Neural crest cell (in vitro differentiated cells): ENCODE data around the gene SLC19A1. TPM values are rescaled to one million over a fixed set of nuclear protein-coding genes. Genes with fewer than 3 reads are reported as not detected.

ENCODE experiments used
- DNase-seq: peaks from one replicate; pipeline ENCODE4 v3.0.0; 2021; ENCODE audit warnings: low read depth, mixed read lengths, low spot score
- H3K27ac Mint-ChIP-seq: one replicate; pipeline ENCODE4 v1.8.0; 2021; ENCODE audit warnings: mild to moderate bottlenecking, mixed read lengths; ENCODE audit not compliant: unreplicated experiment
- H3K27me3 Mint-ChIP-seq: 2 replicates; pipeline ENCODE4 v1.8.0; 2021; ENCODE audit warnings: low read depth, mild to moderate bottlenecking, mixed read lengths
- H3K36me3 Mint-ChIP-seq: 2 replicates; pipeline ENCODE4 v1.8.0; 2021; ENCODE audit warnings: low read depth, mild to moderate bottlenecking, mixed read lengths
- H3K4me1 Mint-ChIP-seq: 2 replicates; pipeline ENCODE4 v1.8.0; 2021; ENCODE audit warnings: mixed read lengths
- H3K4me3 Mint-ChIP-seq: one replicate; pipeline ENCODE4 v1.8.0; 2021; ENCODE audit warnings: mild to moderate bottlenecking, mixed read lengths
- H3K9me3 Mint-ChIP-seq: 2 replicates; pipeline ENCODE4 v1.8.0; 2021; ENCODE audit warnings: mixed read lengths
- CTCF ChIP-seq: fragments of 200-600 bp; sonication (generic); conservative IDR thresholded peaks from 2 replicates; pipeline ENCODE4 v1.5.0; 2021; ENCODE audit warnings: antibody characterized with exemption, mild to moderate bottlenecking
- total RNA-seq: library from RNA; stranded (reverse); gene quantifications from 2 replicates; pipeline ENCODE4 v1.2.1, GENCODE V29; 2021

The SLC19A1 gene
- total RNA-seq, 1 donor from 2014 or later, result 35.1 TPM

DNA sequence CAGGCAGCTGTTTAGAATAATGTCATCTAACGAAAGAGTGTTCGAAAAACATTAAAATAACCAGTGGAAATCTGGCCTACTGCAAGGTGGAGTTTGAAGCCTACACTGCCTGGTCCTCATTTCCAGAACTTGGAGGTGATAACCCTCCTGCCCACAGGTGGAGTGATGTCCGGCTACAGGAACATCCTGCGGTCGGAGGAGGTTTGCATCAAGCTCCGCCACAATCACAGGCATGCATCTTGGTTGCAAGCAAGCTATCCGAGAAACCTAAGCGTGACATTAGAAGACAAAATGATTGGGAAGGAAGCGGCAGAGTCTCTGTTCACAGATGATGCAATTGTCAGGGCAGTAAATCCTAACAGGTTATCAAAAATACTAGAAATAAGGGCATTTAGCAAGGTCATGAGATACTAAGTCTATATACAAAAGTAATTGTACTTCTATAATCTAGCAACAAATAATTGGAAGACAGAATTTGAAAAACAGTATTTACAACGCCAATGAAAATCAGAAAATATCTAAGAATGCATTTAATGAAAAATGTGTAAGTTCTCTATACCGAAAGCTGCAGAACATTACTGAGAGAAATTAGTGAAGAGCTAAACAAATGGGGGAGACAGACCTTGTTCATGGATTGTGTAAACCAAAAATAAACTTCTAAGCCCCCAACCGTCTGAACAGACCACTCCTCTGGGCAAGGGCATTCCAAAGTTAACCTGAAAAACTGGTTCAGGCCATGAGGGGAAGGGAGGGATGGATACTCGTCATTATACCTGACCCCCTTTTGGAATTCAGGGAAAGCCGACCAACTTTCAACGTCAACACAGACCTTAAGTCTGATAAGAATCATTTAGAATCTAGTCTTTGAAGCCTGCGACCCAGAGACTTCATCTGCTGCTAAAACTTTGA, 4.7 kb upstream of the SLC19A1 start:
- peaks cover 14% of the 10 kb centered on the region for H3K4me1 Mint-ChIP-seq
- no peaks in the 10 kb centered on the region for H3K36me3 Mint-ChIP-seq
- H3K4me3 Mint-ChIP-seq, result peak overlapping the region; percentile 29
- no peak overlapping the region for H3K27ac Mint-ChIP-seq
- no peak for TF ChIP-seq CTCF
- no peaks in the 10 kb centered on the region for H3K9me3 Mint-ChIP-seq
- DNase-seq, result no peak
- H3K27me3 Mint-ChIP-seq, result peaks cover 5% of the 10 kb centered on the region

DNA sequence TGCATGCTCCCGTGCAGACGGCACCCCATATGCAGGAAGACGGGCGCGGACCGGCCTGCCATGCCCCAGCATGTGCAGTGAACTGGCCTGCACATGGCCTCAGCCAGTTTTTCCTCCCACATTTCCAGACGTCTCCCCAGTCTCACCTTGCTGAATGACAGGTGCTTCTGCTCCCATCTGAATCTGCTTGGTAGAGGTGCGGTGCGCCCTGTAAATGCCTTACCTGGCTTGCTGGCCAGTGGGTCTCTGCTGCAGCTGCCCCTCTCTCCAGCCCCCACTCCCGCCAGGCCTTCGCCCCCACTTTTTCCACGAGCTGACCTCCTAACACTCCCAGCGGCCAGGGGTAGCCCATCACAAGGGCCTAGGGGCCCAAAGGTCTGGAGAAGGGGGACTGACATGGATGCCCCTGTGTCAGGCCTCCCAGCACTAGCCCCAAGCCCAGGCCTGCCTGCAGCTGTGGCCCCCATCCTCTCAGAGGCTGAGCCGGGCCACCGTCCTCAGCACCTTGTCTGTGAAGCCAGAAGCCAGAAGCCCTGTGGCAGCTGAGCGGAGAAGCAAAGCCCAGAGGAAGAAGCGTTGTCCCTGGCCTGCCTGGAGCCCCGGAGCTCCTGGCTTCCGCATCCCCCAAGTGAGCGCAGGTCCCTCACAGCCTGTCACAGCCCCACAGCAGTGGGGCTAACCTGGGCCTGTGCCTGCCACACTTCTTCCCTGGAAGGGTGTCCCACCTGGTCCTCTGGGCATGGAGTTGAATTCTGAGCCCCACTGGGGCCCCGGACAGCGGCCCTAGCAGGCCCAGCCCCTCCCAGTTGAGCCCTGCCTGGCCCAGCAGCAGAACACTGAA, 3.7 kb upstream of the SLC19A1 start:
- DNase-seq, result no peak
- H3K36me3 Mint-ChIP-seq, result no peaks in the 10 kb centered on the region
- H3K4me1 Mint-ChIP-seq, result peaks cover 11% of the 10 kb centered on the region
- no peak for TF ChIP-seq CTCF
- peaks cover 5% of the 10 kb centered on the region for H3K27me3 Mint-ChIP-seq
- H3K27ac Mint-ChIP-seq, result no peak overlapping the region
- H3K4me3 Mint-ChIP-seq, result peak overlapping the region; percentile 21
- H3K9me3 Mint-ChIP-seq, result no peaks in the 10 kb centered on the region

GRCh38 chr21:45545236-45545570, 3.0 kb upstream of the SLC19A1 start:
- peaks cover 11% of the 10 kb centered on the region for H3K4me1 Mint-ChIP-seq
- H3K27ac Mint-ChIP-seq, result no peak overlapping the region
- no peaks in the 10 kb centered on the region for H3K36me3 Mint-ChIP-seq
- peak overlapping the region; percentile 21 for H3K4me3 Mint-ChIP-seq
- no peak for DNase-seq
- H3K9me3 Mint-ChIP-seq, result no peaks in the 10 kb centered on the region
- no peak for TF ChIP-seq CTCF
- peaks cover 5% of the 10 kb centered on the region for H3K27me3 Mint-ChIP-seq

DNA sequence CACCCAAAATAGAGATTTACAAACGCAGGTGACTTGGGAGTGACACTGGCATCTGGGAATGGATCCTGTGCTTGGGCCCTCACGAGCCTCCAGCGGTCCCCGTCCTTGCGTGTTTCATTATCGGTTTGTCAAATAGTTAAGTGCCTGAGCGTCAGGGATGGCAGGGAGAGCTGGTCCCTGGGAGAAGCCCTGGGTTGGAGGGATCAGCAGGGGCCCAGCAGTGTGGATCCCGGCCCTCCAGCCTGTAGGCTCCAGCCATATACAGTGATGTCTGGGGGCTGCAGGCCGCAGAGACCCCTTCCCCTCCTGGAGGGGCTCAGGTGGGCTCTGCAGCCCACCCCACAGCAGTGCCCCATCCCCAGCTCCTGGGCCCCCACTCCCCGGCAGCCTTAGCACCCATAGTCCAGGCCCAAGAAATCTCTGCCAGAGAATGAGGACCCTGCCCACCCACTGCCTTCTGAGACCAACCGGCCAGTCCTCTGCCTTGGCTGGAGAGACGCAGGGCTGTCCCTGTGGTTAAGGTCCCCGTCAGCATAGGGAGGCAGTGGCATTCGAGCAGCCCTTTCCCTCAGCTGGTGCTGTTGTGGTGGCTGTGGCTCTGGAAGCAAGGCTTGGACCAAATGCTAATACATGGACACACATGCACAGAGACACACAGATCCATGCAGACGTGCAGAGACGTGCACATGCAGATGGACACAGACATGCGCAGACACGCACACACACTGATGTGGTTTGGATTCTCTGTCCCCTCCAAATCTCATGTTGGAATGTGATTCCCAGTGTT, 2.4 kb upstream of the SLC19A1 start:
- no peak for DNase-seq
- H3K36me3 Mint-ChIP-seq, result no peaks in the 10 kb centered on the region
- no peaks in the 10 kb centered on the region for H3K9me3 Mint-ChIP-seq
- H3K4me3 Mint-ChIP-seq, result peak overlapping the region; percentile 64
- TF ChIP-seq CTCF, result no peak
- no peak overlapping the region for H3K27ac Mint-ChIP-seq
- H3K27me3 Mint-ChIP-seq, result peaks cover 5% of the 10 kb centered on the region
- peaks cover 11% of the 10 kb centered on the region for H3K4me1 Mint-ChIP-seq
